HG02885 (cell line): ENCODE measurements around the gene KIAA1755.

Experiments used
- ATAC-seq: cut with Tn5 transposase; IDR thresholded peaks from one replicate; pipeline ENCODE4 v1.9.1; 2021; ENCODE audit warnings: mild to moderate bottlenecking; ENCODE audit not compliant: unreplicated experiment, poor library complexity

KIAA1755 gene

DNA sequence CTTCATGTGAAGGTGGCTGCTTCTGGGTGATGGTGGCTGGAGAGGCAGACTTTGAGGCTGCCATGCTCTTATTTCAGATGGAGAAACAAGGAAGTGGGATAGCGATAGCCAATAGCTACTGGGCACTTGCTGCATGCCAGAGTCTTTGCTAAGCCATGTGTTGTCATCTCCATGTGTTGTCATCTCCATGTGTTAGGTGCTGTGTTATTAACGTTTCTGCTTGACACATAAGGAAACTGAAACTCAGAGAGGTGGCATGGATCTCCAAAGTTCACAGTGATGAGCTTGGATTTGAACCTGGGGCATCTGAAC, 16.9 kb downstream of the KIAA1755 start:
- no peak for ATAC-seq

DNA sequence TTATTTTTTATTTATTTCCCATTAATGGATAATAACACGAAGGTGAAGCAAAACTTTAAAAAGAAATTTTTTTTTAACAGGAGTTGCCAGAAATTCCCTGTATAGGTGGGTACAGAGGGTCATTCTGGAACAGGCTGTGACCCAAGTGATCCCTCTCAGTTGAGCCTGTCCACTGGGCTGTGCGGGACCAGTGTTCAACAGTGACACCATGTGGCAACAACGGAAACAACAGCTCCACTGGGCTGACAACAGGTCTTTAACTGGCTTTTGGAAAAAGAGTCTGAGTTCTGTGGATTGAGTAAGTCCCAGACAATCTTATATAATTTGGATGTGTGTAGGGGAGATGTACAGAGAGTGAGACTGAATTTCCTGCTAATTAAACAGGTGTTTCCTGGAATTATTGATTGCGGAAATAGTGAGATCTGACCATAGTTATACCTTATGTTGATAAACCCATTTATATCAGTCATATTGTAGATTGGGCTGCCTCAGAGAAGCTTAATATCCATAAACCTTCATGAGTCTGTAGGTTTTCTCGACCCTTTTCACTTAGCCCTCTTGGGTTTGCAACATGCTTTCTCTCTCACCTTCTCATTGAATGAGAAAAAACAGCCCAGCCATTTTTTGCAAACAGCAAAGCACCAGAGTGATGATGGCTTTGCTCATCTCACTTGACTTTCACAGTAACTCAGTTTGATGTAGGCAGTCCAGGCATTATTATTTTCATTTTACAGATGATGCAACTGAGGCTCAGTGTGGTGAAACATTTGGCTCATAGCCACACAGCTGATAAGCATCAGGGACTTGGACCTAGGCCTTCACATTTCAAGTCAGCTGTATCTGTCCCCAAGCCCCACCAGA, 17.5 kb downstream of the KIAA1755 start:
- no peak for ATAC-seq

DNA sequence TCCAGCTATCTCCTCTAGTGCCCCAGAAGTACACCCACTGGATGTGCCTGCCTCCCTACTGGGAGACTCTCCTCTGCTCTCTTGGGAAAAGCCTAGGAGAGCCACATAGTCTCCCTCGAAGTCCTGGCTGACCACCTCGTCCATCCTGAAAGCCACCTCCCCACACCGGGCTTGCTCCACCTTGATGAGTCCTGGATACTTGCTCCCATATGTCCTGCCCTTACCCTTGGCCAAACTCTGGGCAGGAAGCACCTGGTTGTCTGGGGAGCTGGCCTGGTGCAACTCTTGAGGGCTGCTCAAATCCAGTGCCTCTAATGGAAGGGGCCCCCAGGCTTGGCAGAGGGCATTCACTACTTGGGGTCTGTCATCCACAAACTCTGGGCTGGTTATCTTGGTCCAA, 19.3 kb downstream of the KIAA1755 start:
- no peak for ATAC-seq

DNA sequence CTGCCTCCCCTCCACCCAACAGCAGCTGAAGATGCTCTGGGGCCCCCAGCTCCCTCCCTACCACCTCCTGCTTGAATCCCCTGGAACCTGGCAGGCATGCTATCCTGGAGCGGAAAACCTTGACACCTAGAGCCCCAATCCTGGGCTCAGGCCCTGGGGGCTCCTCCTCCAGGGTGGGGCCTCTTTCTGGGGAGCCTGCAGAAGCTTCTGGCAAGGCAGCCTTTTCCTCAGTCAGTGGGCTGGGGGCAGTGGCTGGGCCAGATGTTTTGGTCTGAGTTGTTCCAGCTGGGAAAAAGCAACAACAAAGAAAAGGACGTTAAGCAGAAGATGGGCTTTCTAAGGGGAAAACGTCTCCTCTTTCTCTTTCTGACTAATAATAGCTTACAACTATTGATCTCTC, 21.1 kb downstream of the KIAA1755 start:
- no peak for ATAC-seq

DNA sequence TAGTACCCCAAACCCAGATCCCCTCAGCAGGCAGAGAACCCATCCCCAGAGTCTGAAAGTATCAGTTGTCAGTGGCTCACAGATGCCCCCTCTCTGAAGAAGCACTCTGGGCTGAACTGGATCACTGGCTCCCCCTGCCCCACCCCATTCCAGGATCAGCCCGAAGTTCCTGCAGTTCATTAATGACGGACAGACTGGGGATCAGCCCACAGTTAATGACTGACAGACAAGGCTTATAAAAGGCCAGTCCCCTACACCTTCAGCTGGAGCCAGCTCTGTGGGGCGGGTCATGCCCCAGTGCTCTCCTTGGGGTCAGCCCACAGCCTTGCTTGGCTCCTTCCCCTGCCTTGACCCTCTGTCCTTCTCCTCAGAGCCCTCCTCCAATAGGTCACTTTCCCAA, 21.7 kb downstream of the KIAA1755 start:
- no peak for ATAC-seq

DNA sequence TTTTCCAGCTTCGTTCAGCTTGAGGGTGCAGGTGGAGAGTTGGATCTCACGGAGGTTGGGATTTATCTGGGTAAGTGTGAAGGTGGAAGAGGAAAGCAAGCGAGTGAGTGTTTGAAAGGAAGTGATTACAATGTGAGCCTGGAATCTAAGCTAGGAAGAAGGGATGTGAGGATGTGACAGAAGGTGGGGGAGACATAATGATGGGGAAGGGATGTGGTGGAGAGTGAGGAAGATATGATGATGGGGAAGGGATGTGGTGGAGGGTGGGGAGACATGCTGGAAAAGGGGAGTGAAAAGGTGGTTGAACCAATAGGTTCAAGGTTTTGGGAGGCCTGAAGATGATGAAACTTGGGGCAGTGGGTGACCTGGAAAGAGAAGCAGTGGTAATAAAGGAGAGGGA, 23.2 kb downstream of the KIAA1755 start:
- ATAC-seq: no peak

DNA sequence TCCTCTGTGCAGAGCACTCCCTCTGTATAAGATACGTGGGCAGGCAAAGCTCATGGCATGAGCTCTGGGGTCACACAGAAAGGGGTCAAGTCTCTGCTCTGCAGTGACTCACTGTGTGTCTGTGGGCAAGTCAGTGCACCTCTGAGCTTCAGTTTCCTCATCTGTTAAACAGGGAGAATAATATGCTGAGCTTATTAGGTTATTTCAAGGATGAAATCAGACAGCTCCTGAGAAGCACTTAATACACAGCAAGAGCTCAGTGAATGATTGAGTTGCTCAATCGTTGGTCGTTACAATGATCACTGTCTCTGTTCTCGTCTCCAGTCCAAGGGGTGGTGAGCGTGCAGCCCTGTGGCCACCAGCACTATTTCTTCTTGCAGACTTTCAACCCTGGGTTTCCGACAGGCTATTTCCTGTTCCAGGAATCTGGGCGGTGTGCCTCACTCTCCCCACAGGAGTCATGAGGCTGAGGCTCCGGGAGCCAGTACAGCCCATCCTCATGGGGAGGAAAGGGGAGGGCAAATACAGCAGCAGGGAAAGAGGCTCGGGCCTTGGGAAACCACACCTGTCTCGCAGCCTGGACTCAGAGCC, 28.9 kb downstream of the KIAA1755 start:
- ATAC-seq: no peak

DNA sequence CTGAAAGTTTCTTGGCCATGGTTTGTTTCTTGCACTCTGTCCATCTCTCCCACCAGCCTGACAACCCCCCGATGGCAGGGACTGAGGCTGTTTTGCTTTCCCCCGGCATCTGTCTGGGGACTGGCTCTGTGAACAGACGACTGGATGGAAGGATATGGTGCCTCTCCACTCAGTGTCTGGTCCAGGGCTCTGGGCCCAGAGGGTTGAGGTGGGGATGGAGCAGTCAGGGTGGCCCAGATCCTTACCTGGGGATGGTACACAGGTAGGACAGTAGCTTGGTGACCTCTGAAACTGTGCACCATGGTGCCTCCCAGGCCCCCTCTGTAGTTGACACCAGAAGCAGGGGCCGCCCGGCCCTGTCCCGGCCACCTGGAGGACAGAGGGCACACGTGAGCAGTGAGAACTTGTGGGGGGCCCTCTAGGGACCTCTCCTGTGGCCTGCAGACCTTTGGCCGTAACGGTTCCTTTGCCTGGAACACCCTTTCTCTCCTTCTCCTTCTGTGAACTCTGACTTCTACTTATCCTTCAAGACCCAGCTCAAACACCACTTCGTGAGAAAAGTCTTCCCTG, 29.5 kb downstream of the KIAA1755 start:
- no peak for ATAC-seq

DNA sequence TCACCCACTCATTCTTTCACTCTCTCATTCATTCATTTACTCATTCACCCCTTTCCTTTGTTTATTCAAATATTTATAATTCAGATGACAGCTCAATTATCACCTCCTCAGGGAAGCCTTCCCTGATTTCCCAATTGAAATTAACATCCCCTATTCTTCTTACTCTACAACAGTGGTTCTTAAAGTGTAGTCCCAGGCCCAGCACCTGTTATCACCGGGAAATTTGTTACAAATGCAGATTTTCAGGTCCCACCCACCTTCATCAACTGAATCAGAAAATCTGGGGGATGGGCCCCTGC, 30.3 kb downstream of the KIAA1755 start:
- ATAC-seq: no peak

DNA sequence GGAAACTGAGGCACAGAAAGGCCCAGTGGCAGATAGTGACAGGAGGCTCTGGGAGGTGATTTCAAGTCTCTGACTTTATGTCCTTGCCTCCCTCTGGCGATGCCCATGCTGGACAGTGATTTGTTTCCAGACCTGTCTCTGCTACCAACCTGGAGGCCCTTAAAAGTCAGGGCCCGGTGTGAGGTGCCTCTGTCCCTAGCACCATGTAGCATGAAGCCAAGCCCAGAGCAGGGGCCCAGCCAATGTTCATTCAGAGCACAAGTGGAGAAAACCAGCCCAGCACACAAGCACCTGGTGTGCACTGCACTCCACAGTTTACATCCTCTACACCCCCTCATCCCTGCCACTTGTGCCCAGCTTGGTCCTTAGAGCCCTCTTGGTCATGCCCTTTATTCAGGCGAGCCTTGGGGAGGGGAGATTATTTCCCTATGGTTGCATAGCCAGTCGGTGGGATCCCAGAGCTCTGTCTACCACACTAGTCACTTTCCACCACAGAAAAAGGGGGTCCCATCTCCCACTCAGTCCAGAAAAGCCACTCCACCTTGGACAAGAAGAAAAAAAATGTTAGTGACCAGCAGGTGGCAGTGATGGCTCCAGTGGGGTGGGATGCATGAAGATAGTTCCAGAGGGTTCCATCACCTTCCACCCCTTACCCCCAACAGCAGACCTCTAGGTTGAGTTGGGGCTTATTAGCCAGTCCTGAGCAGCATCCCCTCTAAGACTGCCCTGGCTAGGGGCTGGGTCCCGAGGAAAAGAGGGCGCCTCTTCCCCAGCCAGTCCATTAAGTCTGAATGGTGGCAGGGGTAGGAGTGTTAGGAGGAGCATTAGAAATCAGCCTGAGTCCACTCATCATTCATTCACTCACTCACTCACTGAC, 30.9 kb downstream of the KIAA1755 start:
- no peak for ATAC-seq

DNA sequence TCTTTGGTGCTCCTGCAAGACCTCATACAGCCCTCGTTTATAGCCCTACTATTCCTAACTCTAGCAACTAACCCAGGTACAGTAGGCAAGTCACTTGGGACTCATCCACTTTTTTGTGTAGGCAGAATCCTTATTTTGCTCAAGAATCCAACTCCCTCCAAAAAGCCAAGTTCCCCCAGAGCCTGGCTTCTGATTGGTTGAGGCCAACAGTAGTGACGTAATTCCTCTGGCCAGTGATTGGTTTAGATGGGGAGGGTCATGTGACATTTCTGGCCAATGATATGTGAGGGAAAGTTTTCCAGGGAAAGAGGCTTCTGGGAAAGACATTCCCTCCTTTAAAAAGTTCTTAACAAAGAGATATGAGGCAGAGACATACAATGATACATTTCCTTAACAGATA, 32.1 kb downstream of the KIAA1755 start:
- no peak for ATAC-seq

DNA sequence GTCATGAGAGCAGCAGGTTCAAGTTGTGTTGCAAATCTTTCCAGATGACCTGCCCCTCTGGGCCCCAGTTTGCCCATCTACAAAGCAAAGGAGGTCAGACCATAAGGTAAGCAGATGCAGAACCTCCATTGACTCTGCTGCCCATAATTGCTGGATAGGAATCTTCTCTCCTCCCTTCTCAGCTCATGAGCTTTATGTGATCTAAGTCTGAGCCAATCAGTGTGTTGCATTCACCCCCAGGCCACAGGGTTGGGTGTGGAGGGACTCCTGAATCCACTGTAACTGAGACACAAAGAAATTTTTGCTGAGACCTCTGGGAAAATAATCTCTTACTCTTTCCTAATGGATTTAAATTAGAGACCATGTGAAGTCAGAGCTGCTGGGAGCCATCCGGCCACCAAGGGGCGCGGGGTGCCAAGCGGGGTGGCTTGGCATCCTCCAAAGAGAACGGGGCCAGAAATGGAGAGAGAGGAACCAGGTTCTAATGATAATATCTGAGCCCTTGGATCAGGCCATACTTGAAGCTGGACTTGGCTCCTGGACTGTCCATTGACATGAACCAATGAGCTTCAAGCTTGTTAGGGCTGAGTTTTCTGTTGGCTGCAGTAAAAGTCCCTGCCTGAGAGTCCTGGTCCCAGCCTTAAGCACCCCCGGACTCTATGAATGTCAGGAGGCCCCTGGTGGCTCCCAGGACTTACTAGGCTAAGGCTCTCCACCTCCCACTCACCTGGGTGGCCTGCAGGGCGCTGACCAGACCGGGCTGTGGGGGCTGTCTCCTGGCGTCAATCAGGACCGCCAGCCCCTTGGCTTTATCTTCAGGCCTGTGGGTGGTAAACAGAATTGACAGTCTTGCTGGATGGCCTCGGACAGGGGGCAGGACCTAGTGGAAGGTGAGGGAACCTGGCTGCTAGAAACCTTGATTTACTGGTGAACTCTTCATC, 32.8 kb downstream of the KIAA1755 start:
- no peak for ATAC-seq

DNA sequence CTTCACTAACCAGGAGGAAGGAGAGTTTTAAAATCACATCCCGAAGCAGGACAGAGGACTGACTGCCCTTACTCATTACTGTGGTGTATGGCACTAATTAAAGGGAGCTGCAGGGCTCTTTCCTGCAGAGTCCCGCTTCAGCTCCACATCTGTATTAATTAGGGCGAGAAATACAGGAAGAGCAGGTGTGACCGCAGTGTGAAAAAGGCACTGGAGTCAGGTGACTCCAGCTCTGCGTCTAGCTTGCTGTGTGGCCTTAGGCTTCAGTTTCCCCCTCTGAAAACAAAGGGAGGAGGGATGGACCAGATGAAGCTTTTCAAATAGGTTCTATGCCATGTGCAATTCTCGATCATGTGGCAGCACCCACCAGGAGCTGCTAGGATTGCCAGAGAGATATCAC, 34.0 kb downstream of the KIAA1755 start:
- ATAC-seq: no peak

DNA sequence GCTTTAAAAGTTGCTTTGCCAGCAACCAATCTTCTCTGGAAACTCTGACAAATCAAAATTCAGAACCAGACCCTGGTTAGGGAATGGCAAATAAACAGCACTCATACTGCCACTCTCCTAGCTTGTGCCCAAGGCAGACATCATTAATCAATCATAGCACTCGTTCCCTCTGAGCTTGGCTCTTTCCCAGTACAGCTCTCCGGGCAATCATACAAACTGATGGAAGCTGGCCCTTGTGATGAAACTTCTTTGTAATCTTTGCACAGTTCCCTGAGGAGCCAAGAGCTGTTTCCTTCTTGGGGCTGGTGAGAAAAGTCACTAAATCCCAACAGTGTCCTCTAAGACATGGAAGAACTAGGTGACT, 34.7 kb downstream of the KIAA1755 start:
- ATAC-seq: no peak

DNA sequence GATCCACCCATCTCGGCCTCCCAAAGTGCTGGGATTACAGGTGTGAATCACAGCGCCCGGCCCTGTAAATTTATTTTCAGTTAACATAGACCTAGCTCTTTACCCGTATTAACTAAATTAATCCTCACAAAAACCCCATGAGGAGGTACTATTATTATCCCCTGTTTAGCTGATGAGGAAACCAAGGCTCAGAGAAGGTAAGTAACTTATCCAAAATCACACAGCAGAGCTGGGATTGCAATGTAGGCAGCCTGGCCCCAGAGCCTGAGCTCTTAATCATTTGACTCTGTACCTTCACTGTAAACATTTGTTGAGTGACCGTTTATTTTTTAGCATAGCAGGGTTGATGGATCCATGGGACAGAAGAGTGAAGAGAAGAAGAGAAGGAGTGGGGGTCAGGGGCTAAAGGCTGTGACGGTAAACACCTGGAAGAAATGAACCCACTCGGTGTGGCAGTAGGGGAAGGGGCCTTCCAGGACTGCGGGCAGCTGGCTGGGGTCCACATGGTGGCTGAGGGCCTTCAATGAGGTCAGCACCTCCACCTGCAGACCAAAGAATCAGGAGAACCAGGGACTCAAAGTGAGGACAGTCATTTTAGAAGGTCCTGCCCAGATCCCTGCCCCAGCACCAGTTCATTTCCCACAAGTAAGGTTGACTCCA, 35.2 kb downstream of the KIAA1755 start:
- no peak for ATAC-seq

DNA sequence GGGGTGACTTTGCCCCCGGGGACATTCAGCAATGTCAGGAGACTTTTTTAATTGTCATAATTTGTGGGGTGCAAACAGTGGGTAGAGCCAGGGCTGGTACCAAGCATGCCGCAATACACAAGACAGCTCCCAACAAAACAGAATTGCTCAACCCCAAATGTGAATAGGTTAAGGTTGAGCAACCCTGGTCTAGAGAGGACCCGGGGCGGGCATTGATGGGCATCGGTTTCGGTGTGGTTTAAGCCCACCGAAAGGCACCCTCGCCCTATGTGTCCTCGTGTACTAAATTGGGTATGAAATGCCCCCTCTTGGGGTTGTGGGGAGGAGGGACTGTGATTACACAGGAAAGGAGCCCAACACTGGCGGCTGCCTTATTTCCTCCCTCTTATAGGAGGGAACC, 36.0 kb downstream of the KIAA1755 start:
- ATAC-seq: no peak

DNA sequence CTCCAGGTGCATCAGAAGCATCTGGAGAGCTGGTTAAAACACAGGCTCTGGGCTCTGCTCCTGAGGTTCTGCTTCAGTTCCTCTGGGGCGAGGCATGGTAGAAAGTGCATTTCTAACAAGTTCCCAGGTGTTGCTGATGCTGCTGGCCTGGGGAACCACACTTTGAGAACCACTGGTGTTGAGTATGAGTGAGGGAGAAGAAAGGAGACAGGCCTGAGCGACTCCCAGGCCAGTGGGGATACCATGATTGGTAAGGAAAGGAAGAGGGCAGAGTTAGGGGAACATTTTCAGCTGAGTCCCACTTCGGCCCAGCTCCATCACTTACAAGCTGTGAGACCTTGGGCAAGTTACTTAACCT, 36.8 kb downstream of the KIAA1755 start:
- ATAC-seq: no peak

DNA sequence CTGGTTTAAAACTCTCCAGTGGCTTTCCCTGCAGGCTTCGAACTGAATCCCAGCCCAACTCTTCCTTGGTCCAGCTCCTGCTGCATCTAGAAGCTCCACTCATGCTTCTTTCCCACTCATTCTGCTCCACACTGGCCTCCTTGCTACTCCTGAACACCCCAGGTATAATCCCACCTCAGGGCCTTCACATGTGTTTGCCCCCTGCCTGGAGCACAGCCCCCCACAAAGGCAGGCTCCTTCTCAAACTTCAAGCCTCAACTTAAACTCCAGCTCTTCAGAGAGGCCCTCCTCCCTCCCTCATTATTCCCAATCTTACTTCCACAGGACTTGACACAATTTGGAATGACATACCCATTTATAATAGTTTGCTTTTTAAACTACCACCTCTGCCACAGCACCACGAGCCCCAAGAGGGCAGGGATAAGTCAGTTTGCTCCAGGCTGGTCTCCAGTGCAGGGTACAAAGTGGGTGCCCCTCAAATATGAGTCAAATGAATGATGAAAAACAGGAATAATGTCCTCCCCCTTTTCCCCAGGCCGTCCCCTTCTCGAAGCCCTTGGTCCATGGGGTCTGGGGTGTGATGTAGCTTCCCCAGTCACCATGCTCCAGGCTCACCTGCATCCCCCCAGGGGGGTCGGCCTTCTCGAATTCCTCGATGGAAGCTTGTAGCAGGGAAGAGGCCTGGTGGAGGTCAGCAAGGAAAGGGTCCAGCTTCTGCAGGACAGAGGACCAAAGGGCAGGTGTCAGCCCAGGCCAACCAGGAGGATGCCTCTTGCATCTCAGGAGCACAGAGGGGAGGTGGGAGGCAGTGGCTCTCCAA, 37.4 kb downstream of the KIAA1755 start:
- ATAC-seq: no peak
